Glomerular visceral epithelial cell (primary cell): Measurements from ENCODE around the gene GRIK1.
"Not testable (repeated sequence)": the region's sequence is repeated elsewhere in the genome, so short reads cannot be mapped to it uniquely, and the experiment has no call there.

Experiments
- DNase-seq: peaks from one replicate; pipeline ENCODE4 v3.0.0-alpha.2; 2016; ENCODE audit errors: extremely low spot score

GRIK1 gene

GRCh38 chr21:29939924-29940275 lies at the start of gene GRIK1:
Gene GRIK1 (minus strand): TSS chr21:29939996.
- DNase-seq, result no peak

DNA sequence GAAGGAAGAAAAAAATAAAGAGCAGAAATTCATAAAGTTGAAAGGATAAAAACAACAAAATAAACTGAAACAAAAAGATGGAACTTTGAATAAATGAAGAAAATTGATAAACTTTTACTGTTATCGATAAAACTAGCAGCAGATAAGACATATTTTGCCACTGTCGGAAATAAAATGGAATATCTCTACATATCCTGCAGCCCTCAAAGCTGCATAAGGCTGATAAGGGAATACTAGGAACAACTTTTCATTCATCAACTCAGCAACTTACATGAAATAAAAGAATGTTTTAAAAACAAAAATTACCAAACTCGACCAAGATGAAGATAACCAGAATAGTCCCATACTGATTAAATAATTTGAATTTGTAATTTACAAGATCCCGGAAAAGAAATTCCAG lies 48.0 kb upstream of the GRIK1 start:
- no peak for DNase-seq

DNA sequence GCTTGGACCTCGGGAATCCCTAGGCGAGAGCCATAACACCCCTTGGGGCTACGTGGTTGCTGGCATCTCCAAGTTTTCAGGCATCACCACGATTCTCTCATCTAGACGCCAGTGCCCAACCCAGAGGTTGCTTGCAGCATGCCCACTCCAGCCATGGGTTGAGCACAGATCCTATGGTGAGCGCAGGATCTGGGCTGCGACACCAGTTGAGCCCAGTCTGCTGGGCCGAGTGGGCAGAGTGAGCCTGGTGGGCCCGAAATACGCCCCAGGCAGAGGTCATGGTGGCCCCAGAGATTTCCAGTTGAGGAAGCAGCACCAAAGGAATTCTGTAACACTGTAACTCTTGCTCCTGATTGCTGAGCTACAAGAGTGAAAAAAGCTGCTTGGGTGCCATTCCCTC lies 46.1 kb upstream of the GRIK1 start:
- no peak for DNase-seq

- no peak for DNase-seq
These were observed 39.2 kb upstream of the GRIK1 start for GRCh38 chr21:29979043-29979442.

DNA sequence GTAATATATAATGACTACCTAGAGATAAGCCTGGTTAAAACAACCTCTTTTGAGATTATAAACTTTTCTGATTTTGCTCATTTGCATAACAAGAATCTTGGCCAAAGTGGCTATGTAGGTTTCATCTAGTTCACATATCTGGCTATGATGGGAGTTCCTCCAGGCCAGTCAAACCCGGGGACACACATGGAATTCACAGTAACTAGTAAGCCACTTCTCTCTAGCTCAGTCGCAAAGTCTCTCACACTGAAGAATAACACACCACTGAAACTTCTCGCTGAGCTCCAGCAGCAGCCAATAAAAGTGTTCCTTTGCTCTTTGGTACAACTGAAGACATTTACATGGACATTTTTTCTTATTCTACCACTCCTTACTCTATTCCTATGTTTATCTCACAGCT lies 36.0 kb upstream of the GRIK1 start:
- no peak for DNase-seq

- no peak for DNase-seq
These were observed 33.5 kb upstream of the GRIK1 start for GRCh38 chr21:29973258-29973657.

DNA sequence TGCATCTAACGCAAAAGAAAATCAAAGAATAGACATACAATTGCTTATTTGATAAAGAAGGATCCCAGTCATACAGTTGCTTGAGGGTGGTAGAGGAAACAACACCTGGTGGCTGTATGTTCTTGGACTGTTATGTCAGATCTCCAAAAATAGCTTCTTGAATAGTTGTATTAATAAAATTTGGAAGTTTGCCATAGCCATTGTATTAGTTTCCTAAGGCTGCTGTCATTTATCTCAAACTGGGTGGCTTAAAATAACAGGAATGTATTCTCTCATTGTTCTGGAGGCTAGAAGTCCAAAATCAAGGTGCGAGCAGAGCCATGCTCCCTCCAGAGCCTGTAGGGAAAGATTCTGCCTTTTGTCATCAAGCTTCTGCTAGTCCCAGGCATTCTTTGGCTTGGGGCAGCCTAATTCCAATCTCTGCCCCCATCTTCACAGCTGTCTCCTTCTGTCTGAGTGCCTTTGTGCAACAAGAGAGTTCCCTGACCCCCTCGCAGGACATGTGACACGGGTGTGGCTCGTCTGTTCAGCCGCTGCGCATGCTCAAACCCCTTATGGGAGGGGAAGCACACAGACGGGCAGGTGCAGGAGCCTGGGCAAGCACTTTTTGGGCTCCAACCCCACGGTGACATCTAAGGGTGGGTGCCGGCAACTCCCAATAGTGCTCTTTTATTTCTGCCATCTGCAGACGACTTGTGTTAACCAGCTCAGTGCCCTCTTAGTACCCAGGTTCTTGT lies 21.7 kb upstream of the GRIK1 start:
- DNase-seq, result no peak

GRCh38 chr21:29958551-29958950 lies 18.8 kb upstream of the GRIK1 start:
- no peak for DNase-seq

GRCh38 chr21:29958035-29958434 lies 18.2 kb upstream of the GRIK1 start:
- DNase-seq, result not testable (repeated sequence)

DNA sequence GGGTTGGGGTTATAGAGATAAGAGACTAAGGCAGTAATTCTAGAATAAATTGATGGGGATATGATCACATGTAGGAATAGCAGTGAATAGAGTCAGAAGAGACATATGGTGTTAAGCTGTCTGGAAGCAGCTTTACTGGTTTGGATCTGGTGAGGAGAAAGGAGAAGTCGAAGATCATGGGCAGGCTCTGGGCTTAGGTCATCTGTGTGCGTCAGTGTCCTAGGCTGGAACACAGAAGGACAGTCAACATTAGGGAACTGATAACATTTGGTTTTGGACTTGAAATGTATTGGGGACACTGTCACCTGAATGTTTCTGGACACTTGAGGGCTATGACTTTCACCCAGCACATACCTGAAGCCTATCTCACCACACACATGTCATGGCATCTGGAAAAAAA lies 13.9 kb upstream of the GRIK1 start:
- DNase-seq, result no peak

- DNase-seq, result no peak
These were observed 13.3 kb upstream of the GRIK1 start for GRCh38 chr21:29953072-29953471.

DNA sequence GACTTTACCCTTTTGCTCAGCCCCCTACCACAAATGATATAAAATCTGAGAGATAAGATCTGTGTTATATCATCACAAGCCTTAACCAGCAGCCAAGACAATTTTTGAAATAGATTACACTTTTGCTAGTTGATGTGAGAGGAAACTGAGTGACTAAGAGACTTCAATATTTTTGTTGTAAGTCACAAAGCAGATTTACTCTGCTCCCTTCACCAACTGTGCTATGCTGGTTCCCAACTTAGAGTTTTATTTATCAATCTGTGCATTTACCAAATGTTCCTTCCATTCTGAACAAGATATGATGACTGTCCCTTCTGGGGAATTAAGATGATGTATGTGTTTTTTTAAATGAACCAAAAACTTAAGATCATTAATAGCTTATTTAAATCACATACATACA lies 12.1 kb upstream of the GRIK1 start:
- no peak for DNase-seq

GRCh38 chr21:29949991-29950390 lies 10.2 kb upstream of the GRIK1 start:
- no peak for DNase-seq

GRCh38 chr21:29947119-29947518 lies 7.3 kb upstream of the GRIK1 start:
- no peak for DNase-seq

- DNase-seq, result no peak
These were observed 4.1 kb upstream of the GRIK1 start for GRCh38 chr21:29943885-29944284.

DNA sequence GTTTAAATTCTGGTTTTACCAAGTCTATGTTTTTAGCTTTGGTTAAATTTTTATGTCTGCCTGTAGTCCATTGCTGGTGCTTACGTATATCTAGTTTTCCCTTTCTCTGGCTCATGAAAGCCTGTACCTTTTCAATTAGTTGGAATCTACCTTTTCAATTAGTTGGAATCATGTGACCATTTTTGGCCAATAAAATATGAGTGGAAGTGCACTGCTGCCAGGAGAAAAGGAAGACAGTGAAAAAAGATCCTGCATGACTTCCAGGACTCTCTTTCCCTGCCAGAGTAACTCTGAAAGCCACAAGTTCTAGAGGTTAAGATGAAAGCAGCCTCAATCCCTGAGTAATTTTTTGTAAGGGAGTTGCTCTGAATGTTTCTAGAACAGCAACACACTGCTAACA lies 2.2 kb upstream of the GRIK1 start:
- DNase-seq, result no peak

- no peak for DNase-seq
These were observed 1.2 kb upstream of the GRIK1 start for GRCh38 chr21:29940991-29941390.

DNA sequence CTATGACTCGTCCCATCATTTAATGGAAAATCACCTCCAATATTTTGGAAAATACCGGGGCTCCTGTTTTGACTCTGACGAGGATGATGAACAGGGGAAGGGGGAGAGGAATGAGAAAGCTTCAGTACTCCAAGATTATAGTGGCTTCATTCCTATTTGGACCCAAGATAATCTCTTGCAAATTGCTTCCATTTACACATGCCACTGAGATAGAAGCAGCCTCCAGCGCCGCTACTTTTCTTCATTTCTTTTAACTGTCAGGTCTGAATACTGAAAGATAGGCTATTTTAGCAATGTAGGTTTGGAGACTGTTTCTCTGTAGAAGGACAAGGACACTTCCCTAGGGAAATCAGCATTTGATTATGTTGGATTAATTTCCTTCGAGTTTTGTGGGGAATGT lies 565 bp upstream of the GRIK1 start:
- DNase-seq, result no peak

DNA sequence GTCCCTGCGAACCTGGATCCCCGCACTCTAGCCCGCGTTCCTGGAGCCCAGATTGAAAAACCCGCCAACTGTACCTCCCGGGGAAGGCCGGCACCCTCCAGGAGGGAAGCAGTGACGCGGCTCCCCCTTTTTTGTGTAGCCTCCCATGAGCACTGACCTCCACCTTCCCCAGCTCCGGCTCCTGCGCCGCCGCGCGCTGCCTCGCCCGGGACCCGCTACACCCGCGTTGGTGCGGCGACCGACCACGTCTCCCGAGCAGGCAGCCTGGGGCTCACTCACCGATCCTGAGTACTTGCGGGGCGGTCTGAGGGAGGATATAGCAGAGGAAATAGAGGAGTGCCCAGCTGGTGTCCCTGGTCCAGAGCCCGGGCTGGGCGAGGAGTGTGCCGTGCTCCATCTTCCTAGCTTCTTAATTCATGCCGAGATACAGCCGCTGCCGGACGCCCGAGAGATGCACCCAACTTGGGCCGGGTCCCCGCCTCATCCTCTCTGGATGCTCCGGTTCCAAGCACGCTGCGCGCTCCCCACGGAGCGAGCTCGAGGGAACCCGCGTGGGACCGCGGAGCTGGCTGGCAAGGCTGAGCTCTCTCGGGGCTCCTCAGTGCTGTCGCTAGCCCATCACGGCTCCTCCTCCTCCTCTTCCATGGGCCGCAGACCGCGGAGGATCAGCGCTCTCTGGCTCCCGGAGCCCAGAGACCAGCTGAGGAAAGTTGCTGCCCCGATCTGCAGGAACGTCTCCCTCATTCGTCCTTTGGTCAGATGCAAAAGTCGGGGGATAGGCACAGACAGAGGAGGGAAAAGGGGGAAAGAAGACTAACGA lies 482 bp downstream of the GRIK1 start:
- no peak for DNase-seq

DNA sequence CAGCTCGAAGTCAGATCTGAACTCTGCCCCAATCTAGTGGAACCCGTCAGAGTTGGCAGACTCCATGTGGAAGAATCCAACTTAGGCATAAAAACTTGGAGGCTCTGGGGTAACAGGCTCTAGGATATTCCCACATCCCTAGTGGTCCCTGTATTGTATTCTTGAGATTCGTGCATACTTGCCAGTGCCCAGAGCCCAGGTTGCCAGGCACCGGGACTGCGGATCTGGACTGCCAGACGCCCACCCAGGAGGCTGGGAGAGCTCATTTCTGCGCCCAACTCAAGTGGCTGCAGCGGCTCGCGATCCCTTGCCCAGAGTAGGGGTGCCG lies 1.1 kb downstream of the GRIK1 start:
- no peak for DNase-seq

DNA sequence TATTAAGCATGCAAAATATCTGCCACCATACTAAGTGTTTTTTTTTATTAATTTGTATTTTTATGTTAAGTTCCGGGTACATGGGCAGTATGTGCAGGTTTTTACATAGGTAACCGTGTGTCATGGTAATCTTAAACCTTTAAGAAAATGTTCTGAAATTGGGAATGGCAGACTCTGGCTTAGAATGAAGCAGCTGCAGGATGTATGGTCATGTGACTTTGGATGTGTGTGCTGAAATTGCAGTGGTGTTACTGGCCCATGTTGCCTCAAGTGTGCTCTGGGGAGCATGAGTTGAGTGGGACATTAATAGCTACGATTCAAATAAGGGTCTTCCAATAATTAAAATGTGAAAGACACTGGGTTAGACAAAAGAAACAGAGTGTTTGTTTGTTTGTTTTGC lies 6.7 kb downstream of the GRIK1 start:
- no peak for DNase-seq

DNA sequence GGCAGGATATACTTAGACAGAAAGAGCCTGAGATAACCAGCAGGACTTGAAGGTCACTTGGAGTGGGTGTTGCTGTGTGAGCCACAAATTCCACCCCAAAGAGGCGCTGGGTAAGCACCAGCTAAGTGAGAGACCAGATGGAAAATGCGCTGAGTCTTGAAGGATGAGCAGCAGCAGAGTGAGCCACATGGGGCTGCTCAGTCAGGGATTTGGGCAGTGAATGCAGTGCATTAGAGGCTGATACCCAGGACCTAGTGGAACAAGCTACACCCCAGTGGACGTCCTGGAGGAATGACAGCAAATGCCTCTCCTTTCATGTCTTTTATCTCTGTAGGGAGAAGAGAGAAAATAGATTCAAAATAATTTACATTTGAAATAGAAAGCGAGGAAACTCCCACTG lies 11.3 kb downstream of the GRIK1 start:
- no peak for DNase-seq

GRCh38 chr21:29920938-29921337 lies 18.9 kb downstream of the GRIK1 start:
- DNase-seq, result no peak

GRCh38 chr21:29914326-29914725 lies 25.5 kb downstream of the GRIK1 start:
- no peak for DNase-seq
